Measurements from ENCODE around the gene SRRT.
"Not testable (repeated sequence)": the region's sequence is repeated elsewhere in the genome, so short reads cannot be mapped to it uniquely, and the experiment has no call there.

SRRT gene

DNA sequence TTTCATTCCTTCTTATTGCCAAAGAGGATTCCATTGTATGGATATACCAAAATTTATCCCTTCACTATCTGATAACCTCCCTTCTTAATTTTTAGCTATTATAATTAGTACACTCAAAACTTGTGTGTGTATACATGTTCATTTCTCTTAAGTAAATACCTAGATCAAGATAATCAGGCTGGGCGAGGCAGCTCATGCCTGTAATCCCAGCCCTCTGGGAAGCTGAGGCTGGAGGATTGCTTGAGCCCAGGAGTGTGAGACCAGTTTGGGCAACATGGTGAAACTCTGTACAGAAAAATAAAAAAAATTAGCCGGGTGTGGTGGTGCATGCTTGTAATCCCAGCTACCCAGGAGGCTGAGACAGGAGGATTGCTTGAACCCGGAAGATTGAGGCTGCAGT is 36.6 kb downstream of the SRRT start:
- DNase-seq (ENCODE audit: insufficient read length, low spot score) = no peak
- no peak for TF ChIP-seq CTCF (IDR thresholded peaks at IDR 0.05; ENCODE audit: insufficient read depth, missing control alignments)
- FAIRE-seq = no peak

DNA sequence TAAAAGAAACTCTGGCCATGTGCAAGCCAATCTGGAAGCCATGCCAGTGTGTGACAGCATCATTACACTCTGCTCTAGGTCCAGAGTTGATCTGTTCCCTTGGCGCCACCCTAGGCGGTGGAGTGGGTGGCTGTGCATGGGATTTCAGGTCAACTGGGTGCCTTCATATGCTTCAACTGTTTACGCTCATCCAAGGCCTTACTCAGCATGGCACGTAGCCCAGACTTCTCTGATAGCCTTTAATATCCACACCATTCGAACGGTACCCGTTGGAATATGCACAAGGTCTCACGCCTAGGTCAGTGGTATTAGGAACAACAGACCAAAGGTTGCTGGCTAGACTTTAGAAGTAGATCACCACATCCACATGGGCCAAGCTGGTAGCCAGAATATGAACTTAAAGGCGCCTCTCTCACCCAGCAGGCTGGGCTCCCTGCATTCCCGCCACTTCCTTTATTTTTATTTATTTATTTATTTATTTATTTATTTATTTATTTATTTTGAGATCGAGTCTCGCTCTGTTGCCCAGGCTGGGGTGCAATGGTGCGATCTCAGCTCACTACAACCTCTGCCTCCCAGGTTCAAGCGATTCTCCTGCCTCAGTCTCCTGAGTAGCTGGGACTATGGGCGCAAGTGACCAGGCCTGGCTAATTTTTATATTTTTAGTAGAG is 39.4 kb downstream of the SRRT start:
- TF ChIP-seq CTCF (IDR thresholded peaks at IDR 0.05; ENCODE audit: insufficient read depth, missing control alignments) = no peak
- FAIRE-seq (no peak), DNase-seq (ENCODE audit: insufficient read length, low spot score) (no peak)

- no peak for DNase-seq (ENCODE audit: insufficient read length, low spot score)
- no peak for FAIRE-seq
- TF ChIP-seq CTCF (IDR thresholded peaks at IDR 0.05; ENCODE audit: insufficient read depth, missing control alignments) = no peak
Measured at GRCh38 chr7:100914879-100915447, 40.1 kb downstream of the SRRT start.

DNA sequence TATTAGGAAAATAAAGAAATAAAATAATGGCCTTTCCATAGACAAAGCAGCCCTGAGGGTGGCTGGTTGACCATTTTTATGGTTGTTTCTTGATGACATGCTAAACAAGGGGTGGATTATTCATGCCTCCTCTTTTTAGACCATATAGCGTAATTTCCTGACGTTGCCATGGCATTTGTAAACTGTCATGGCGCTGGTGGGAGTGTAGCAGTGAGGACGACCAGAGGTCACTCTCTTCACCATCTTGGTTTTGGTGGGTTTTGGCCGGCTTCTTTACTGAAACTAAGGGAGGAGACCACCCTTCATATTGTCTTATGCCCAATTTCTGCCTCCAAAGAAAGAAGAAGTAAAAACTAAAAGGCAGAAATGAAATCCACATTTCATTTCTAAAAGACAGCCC is 44.4 kb downstream of the SRRT start:
- FAIRE-seq; DNase-seq (ENCODE audit: insufficient read length, low spot score): not testable (repeated sequence)

DNA sequence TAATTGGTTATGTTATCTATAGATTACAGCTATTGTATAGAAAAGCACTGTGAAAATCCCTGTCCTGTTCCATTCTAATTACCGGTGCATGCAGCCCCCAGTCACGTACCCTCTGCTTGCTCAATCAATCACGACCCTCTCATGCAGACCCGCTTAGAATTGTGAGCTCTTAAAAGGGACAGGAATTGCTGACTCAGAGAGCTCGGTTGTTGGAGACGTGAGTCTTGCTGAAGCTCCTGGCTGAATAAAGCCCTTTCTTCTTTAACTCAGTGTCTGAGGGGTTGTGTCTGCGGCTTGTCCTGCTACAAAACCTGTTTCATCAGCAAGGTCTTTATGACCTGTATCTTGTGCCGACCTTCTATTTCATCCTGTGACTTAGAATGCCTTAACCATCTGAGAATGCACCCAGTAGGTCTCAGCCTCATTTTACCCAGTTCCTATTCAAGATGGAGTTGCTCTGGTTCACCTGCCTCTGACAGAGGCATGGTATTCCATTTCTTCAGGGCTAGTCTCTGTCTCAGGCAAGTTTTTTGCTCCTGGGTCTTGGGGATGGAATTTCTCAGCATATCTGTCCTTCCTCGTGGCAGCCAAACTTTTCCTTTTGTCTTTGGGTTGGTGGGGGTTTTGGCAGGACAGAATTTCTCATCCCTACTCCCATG is 45.0 kb downstream of the SRRT start:
- DNase-seq (ENCODE audit: insufficient read length, low spot score); FAIRE-seq: not testable (repeated sequence)

DNA sequence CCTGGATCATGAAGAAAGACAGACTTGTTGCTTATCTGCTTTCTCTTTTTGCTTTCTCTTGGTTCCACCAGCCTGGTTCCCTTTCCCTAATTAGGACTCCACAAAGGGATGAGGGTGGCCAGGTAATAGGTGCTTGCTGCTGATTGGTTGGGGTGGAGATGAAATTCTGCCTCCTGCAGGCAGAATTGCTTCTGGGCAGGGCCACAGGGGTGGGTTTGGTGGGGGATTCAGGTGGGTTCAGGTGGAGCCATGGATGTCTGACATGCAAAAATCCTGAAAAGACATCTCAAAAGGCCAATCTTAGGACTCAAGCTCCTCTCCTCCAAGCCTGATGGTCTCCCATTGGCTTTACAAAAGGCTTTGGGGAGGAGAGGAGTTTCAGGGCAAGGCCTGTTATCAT is 46.1 kb downstream of the SRRT start:
- no peak for DNase-seq (ENCODE audit: insufficient read length, low spot score)
- no peak for FAIRE-seq
- TF ChIP-seq CTCF (IDR thresholded peaks at IDR 0.05; ENCODE audit: insufficient read depth, missing control alignments) = no peak

GRCh38 chr7:100923616-100924015 is 48.7 kb downstream of the SRRT start:
- not testable (repeated sequence) for FAIRE-seq; DNase-seq (ENCODE audit: insufficient read length, low spot score)

DNA sequence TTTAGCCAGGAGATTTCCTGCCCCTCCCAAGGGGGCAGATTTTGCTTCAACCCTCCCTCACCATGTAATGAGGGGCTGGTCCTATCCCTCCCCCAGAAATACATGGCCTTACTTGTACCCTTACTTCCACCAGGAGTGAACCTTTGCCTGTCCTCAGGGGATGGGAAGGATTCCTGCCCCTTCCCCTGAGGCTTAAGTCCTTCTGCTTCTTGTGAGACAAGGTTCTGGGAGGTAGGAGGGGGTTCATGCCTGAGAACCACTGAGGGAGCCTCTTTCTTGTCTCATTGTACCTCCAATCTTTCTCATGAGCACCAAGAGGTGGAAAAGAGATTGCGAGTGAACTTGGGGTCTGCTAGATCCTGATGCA is 54.9 kb downstream of the SRRT start:
- FAIRE-seq (no peak), DNase-seq (ENCODE audit: insufficient read length, low spot score) (no peak)
- TF ChIP-seq CTCF (IDR thresholded peaks at IDR 0.05; ENCODE audit: insufficient read depth, missing control alignments) = no peak

All from D721Med (cell line).